PC-9 (cell line): ENCODE results near the gene S100A14. TPM values are rescaled to one million over a fixed set of nuclear protein-coding genes. Genes with fewer than 3 reads are reported as not detected.
A peak's percentile ranks its signal among the peaks of the same experiment; 100 is the strongest.

Source experiments
- BruUV-seq: library from RNA; stranded (reverse); fragments of 400-500 nt; replicated peaks from 2 replicates; lab custom pipeline; 2021; lab: Mats Ljungman, UMichigan
- CTCF ChIA-PET: fragments of 300-600 bp; sonication (Branson Sonifier 250); formaldehyde crosslinking; loops from one replicate; lab custom pipeline; 2022; ENCODE audit warnings: antibody characterized with exemption; lab: Charles Lee
- POLR2A ChIA-PET: fragments of 300-600 bp; sonication (Branson Sonifier 250); formaldehyde crosslinking; loops from one replicate; lab custom pipeline; 2022; ENCODE audit warnings: antibody characterized with exemption; ENCODE audit not compliant: unreplicated experiment; lab: Charles Lee
- DNase-seq, 2 experiments: peaks; one replicate each; pipeline versions ENCODE4 v3.0.0 to v3.0.0-alpha.2; 2015 to 2022; ENCODE audit warnings: mixed read lengths in 1 of 2
- H2AFZ ChIP-seq: fragments of 200-600 bp; sonication (generic); 2 replicates; pipeline ENCODE4 v1.8.1; 2017; ENCODE audit warnings: antibody characterized with exemption
- H3F3A ChIP-seq: fragments of 200-600 bp; sonication (generic); 2 replicates; pipeline ENCODE4 v1.8.1; 2017; ENCODE audit warnings: antibody characterized with exemption, mild to moderate bottlenecking, low read depth; ENCODE audit not compliant: insufficient read depth
- H3K27ac ChIP-seq: fragments of 200-600 bp; sonication (generic); 2 replicates; pipeline ENCODE4 v1.6.1; 2016; ENCODE audit warnings: mixed run types
- H3K27me3 ChIP-seq: fragments of 200-600 bp; sonication (generic); 2 replicates; pipeline ENCODE4 v1.6.1; 2016; ENCODE audit warnings: low read depth, mixed run types; ENCODE audit not compliant: insufficient read depth
- H3K36me3 ChIP-seq: fragments of 200-600 bp; sonication (generic); 2 replicates; pipeline ENCODE4 v1.6.1; 2016; ENCODE audit warnings: low read depth, mixed run types
- H3K4me1 ChIP-seq: fragments of 200-600 bp; sonication (generic); replicated peaks from 2 replicates; pipeline ENCODE4 v1.6.1; 2016; ENCODE audit warnings: mixed run types; ENCODE audit not compliant: insufficient read depth
- H3K4me2 ChIP-seq: fragments of 200-600 bp; sonication (generic); 2 replicates; pipeline ENCODE4 v1.6.1; 2017; ENCODE audit warnings: mixed run types
- H3K4me3 ChIP-seq: fragments of 200-600 bp; sonication (generic); 2 replicates; pipeline ENCODE4 v1.6.1; 2016; ENCODE audit warnings: mixed run types
- H3K79me2 ChIP-seq: fragments of 200-600 bp; sonication (generic); 2 replicates; pipeline ENCODE4 v1.6.1; 2017; ENCODE audit warnings: low read depth, mixed run types
- H3K9me2 ChIP-seq: fragments of 200-600 bp; sonication (generic); 2 replicates; pipeline ENCODE4 v1.8.1; 2017; ENCODE audit warnings: mild to moderate bottlenecking; ENCODE audit not compliant: insufficient read depth
- H3K9me3 ChIP-seq: fragments of 200-600 bp; sonication (generic); 2 replicates; pipeline ENCODE4 v1.8.1; 2016; ENCODE audit warnings: low read depth; ENCODE audit not compliant: insufficient read depth
- H4K20me1 ChIP-seq: fragments of 200-600 bp; sonication (generic); 2 replicates; pipeline ENCODE4 v1.8.1; 2017; ENCODE audit not compliant: insufficient read depth
- EZH2 ChIP-seq: fragments of 200-600 bp; sonication (generic); IDR thresholded peaks from 2 replicates; pipeline ENCODE4 v1.8.0; 2017; ENCODE audit warnings: antibody characterized with exemption, low read depth
- intact Hi-C: fragments of 100-400 bp; cut with micrococcal nuclease; formaldehyde crosslinking; loops from one replicate; pipeline ENCODE4 v1.10.0; 2022; ENCODE audit not compliant: unreplicated experiment
- total RNA-seq: library from RNA; stranded (reverse); gene quantifications from 2 replicates; pipeline ENCODE4 v1.2.3, GENCODE V29; 2021
- TF ChIP-seq, protein P1 (sequence below): fragments of 200-600 bp; sonication (generic); conservative IDR thresholded peaks from 2 replicates; pipeline ENCODE4 v1.6.1; 2017; ENCODE audit warnings: mixed run types, antibody characterized with exemption, mild to moderate bottlenecking, moderate library complexity

S100A14 gene
- total RNA-seq, 1 experiment from 2014 or later, result 411 TPM

DNA sequence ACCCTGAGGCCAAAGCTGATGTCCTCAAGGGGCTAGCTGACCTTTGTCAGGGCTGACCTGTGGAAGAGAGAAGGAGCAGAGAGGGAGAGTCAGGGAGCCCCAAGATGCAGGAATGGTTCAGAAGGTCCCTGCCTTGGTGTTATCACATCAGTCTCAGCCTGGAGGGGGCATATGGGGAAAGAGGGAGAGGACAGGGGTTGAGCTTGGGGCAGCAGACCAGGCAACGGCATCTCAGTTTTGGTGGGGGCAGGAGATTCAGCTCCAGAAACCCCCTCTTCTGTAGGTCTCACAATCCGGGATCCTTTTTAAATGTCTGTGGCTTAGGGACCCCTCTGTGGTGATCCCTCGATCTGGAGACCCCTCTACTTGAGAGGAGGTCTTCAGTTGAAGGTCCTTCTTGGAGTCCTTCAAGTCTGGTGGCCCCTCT is 10.4 kb upstream of the S100A14 start:
- Histone ChIP-seq H3K4me3 (peak overlapping the region; percentile 69), H3K27me3 (no peaks in the 10 kb centered on the region), H3K79me2 (peaks cover 36% of the 10 kb centered on the region), H2AFZ (peak overlapping the region; percentile 74), H3K9me3 (no peaks in the 10 kb centered on the region), H3K27ac (peak overlapping the region; percentile 88), H3K4me2 (peak overlapping the region; percentile 100), H3K4me1 (peaks cover 31% of the 10 kb centered on the region), H3F3A (peaks cover 17% of the 10 kb centered on the region), H4K20me1 (no peaks in the 10 kb centered on the region), H3K36me3 (peaks cover 21% of the 10 kb centered on the region; the same call in 1 of the 2 replicates), H3K9me2 (no peaks in the 10 kb centered on the region)
- no TSS peak for BruUV-seq
- ChIA-PET CTCF (interaction anchor here (0.8 to 1.9 kb wide), 9 partner anchors 10 to 111 kb away, joined by 3 to 19 read pairs (median 6); partner anchors contain the start of genes S100A14 and S100A16), POLR2A (interaction anchor here (0.6 to 2.4 kb wide), 6 partner anchors 11 to 211 kb away, joined by 6 to 32 read pairs (median 14); partner anchors contain the start of genes S100A14 and S100A16)
- no peak for DNase-seq
- intact Hi-C loops, result loop anchor here (2.0 kb wide), 2 partner anchors 94 to 116 kb away; no protein-coding TSS in a partner anchor
- TF ChIP-seq, protein P1, sequence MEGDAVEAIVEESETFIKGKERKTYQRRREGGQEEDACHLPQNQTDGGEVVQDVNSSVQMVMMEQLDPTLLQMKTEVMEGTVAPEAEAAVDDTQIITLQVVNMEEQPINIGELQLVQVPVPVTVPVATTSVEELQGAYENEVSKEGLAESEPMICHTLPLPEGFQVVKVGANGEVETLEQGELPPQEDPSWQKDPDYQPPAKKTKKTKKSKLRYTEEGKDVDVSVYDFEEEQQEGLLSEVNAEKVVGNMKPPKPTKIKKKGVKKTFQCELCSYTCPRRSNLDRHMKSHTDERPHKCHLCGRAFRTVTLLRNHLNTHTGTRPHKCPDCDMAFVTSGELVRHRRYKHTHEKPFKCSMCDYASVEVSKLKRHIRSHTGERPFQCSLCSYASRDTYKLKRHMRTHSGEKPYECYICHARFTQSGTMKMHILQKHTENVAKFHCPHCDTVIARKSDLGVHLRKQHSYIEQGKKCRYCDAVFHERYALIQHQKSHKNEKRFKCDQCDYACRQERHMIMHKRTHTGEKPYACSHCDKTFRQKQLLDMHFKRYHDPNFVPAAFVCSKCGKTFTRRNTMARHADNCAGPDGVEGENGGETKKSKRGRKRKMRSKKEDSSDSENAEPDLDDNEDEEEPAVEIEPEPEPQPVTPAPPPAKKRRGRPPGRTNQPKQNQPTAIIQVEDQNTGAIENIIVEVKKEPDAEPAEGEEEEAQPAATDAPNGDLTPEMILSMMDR, result no peak
- TF ChIP-seq EZH2, result no peak

DNA sequence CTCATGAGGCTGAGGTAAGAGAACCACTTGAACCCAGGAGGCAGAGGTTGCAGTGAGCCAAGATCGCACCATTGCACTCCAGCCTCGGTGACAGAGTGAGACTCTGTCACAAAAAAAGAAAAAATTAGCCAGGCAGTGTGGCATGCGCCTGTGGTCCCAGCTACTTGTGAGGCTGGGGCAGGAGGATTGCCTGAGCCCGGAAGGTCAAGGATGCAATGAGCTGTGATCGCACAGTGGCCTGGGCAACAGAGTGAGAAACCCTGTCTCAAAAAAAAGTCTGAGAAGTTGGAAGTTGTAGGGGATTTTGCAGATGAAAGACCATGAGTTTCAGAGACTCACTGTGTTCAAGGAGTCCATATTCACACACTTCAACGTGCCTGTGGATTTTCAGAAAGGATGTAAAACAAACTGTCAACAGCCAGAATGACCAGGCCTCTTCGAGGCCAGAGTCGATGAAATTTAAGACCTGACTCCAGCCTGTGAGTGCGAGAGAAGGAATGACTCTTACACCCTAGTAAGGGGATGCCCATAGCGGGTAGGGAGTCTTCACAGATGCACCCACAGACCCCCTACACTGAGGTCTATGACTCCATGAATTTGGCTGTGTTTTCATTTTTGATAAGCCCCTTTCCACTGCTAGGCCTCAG is 9.0 kb upstream of the S100A14 start:
- BruUV-seq, result no TSS peak
- Histone ChIP-seq H3K36me3 (peaks cover 25% of the 10 kb centered on the region; the same call in 1 of the 2 replicates), H3K79me2 (peaks cover 36% of the 10 kb centered on the region), H3K4me2 (peak overlapping the region; percentile 100), H3K27ac (no peak overlapping the region), H3K4me3 (peak overlapping the region; percentile 69; the same call in 1 of the 2 replicates), H3K4me1 (peaks cover 31% of the 10 kb centered on the region), H3K9me3 (no peaks in the 10 kb centered on the region), H3F3A (peaks cover 18% of the 10 kb centered on the region), H3K9me2 (no peaks in the 10 kb centered on the region), H3K27me3 (no peaks in the 10 kb centered on the region), H2AFZ (no peak overlapping the region), H4K20me1 (no peaks in the 10 kb centered on the region)
- no peak for DNase-seq
- intact Hi-C loops, result no loop called here
- ChIA-PET POLR2A (no interaction called here), CTCF (no interaction called here)
- TF ChIP-seq, protein P1, result no peak
- no peak for TF ChIP-seq EZH2

DNA sequence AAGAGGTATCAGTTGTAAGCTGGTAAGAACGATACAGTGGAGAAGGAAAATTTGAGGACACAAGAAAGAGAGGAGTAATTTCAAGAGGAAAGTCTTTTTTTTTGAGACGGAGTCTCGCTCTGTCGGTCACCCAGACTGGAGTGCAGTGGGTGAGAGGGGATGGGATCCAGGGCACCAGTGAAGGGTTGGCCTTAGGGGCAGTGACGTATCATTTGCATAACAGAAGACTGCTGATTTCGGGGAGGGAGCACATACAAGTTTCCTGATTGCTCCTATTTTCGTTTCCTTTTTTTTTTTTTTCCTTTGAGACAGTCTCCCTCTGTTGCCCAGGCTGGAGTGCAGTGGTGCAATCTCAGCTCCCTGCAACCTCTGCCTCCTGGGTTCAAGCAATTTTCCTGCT is 7.0 kb upstream of the S100A14 start:
- ChIA-PET POLR2A (interaction anchor here (0.6 to 0.8 kb wide), 2 partner anchors 10 to 75 kb away, joined by 7 to 12 read pairs; partner anchors contain the start of gene S100A16), CTCF (no interaction called here)
- H3F3A ChIP-seq, result peaks cover 31% of the 10 kb centered on the region
- BruUV-seq, result no TSS peak
- no peaks in the 10 kb centered on the region for H3K27me3 ChIP-seq
- TF ChIP-seq, protein P1, result no peak
- no peak for TF ChIP-seq EZH2
- H3K4me1 ChIP-seq, result peaks cover 30% of the 10 kb centered on the region
- no peak overlapping the region for H3K4me3 ChIP-seq
- intact Hi-C loops, result no loop called here
- H3K36me3 ChIP-seq, result peaks cover 26% of the 10 kb centered on the region; the same call in 1 of the 2 replicates
- H3K4me2 ChIP-seq, result no peak overlapping the region
- H2AFZ ChIP-seq, result no peak overlapping the region
- peaks cover 36% of the 10 kb centered on the region for H3K79me2 ChIP-seq
- no peak overlapping the region for H3K27ac ChIP-seq
- no peaks in the 10 kb centered on the region for H3K9me3 ChIP-seq
- H3K9me2 ChIP-seq, result no peaks in the 10 kb centered on the region
- DNase-seq, result no peak
- no peaks in the 10 kb centered on the region for H4K20me1 ChIP-seq
